NB4 (cell line): Measurements from ENCODE around the gene SMIM23.

Source experiments
- MAX ChIP-seq: IDR thresholded peaks from 2 replicates; pipeline ENCODE4 v1.6.1; 2011; ENCODE audit warnings: low read depth, low read length
- POLR2A ChIP-seq: IDR thresholded peaks from 2 replicates; pipeline ENCODE4 v1.6.1; 2011; ENCODE audit warnings: mild to moderate bottlenecking; ENCODE audit not compliant: insufficient read length; ENCODE audit errors: extremely low read depth
- TF ChIP-seq, protein P1 (sequence below): IDR thresholded peaks from one replicate; pipeline ENCODE4 v1.5.1; 2012; ENCODE audit warnings: low read depth, low read length

DNA sequence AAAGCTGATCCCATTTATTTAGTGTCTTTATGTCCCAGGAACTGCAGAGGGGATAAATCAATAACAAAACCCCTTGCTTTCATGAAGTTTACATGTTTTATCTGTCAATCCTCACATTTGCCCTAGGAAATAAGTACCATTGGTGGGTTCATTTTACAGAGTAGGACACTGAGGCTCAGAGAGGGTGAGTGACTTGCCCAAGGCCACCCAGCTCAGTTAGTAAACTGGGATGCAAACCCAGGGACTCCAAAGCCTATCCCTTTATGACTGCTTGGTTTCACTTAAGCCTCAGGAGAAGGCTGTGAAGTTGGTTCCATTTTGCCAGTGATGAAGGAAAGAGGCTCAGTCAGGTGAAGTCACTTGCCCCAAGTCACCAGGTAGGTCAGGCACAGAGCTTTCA, 51.9 kb downstream of the SMIM23 start:
- TF ChIP-seq POLR2A (no peak), MAX (no peak)
- TF ChIP-seq, protein P1, sequence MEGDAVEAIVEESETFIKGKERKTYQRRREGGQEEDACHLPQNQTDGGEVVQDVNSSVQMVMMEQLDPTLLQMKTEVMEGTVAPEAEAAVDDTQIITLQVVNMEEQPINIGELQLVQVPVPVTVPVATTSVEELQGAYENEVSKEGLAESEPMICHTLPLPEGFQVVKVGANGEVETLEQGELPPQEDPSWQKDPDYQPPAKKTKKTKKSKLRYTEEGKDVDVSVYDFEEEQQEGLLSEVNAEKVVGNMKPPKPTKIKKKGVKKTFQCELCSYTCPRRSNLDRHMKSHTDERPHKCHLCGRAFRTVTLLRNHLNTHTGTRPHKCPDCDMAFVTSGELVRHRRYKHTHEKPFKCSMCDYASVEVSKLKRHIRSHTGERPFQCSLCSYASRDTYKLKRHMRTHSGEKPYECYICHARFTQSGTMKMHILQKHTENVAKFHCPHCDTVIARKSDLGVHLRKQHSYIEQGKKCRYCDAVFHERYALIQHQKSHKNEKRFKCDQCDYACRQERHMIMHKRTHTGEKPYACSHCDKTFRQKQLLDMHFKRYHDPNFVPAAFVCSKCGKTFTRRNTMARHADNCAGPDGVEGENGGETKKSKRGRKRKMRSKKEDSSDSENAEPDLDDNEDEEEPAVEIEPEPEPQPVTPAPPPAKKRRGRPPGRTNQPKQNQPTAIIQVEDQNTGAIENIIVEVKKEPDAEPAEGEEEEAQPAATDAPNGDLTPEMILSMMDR = no peak
